B cell (primary cell): ENCODE measurements around the gene BCAS4. TPM values are rescaled to one million over a fixed set of nuclear protein-coding genes. Genes with fewer than 3 reads are reported as not detected.
A peak's percentile ranks its signal among the peaks of the same experiment; 100 is the strongest.

Source experiments
- ATAC-seq: fragments of 200-7000 bp; cut with Tn5 transposase; one replicate; pipeline ENCODE4 v1.10.0; 2021; ENCODE audit warnings: low read depth, mild to moderate bottlenecking, moderate number of reproducible peaks, moderate library complexity
- CTCF ChIA-PET: fragments of 350-600 bp; sonication (Branson Sonifier 250); formaldehyde crosslinking; loops from one replicate; lab custom pipeline; 2021; ENCODE audit warnings: antibody characterized with exemption, inconsistent platforms; lab: Charles Lee
- POLR2A ChIA-PET: fragments of 350-600 bp; sonication (Branson Sonifier 250); formaldehyde crosslinking; loops from one replicate; lab custom pipeline; 2021; ENCODE audit warnings: antibody characterized with exemption; lab: Charles Lee
- DNase-seq: peaks from one replicate; pipeline ENCODE4 v3.0.0; 2013
- H2AFZ ChIP-seq: 2 replicates; pipeline ENCODE4 v1.6.1; 2012; ENCODE audit warnings: mild to moderate bottlenecking, low read depth, low read length; ENCODE audit not compliant: insufficient read depth, poor library complexity, severe bottlenecking
- H3K27ac ChIP-seq, 2 donors: 1 replicate in 1 of 2; 2 replicates in 1 of 2; pipeline ENCODE4 v1.5.1; 2012 to 2013; ENCODE audit warnings: low read length in 2 of 2, mild to moderate bottlenecking in 2 of 2, moderate library complexity in 1 of 2
- H3K27me3 ChIP-seq, 4 experiments: fragments of 200-600 bp in 1 of 4; sonication (generic) in 1 of 4; replicated peaks in 1 of 4; 1 replicate in 2 of 4; 2 replicates in 2 of 4; pipeline versions ENCODE4 v1.6.1 to v1.7.0; 2013 to 2016; ENCODE audit warnings: low read length in 3 of 4, mild to moderate bottlenecking in 2 of 4, mixed read lengths in 1 of 4, moderate library complexity in 1 of 4; ENCODE audit not compliant: insufficient read depth in 4 of 4, control insufficient read depth in 3 of 4; ENCODE audit errors: control extremely low read depth in 1 of 4
- H3K36me3 ChIP-seq, 2 experiments: replicated peaks in 1 of 2; 1 replicate in 1 of 2; 2 replicates in 1 of 2; pipeline versions ENCODE4 v1.6.1 to v1.7.1; 2013; ENCODE audit warnings: low read length in 1 of 2; ENCODE audit not compliant: insufficient read depth in 2 of 2, control insufficient read depth in 1 of 2; ENCODE audit errors: control extremely low read depth in 1 of 2, extremely low read depth in 1 of 2
- H3K4me1 ChIP-seq, 2 donors: fragments of 200-600 bp in 1 of 2; sonication (generic) in 1 of 2; 1 replicate in 1 of 2; 2 replicates in 1 of 2; pipeline versions ENCODE4 v1.5.1 to v1.6.1; 2013 to 2017; ENCODE audit warnings: low read length in 2 of 2; ENCODE audit not compliant: control insufficient read depth in 2 of 2, insufficient read depth in 2 of 2
- H3K4me2 ChIP-seq: replicated peaks from 2 replicates; pipeline ENCODE3; 2012; ENCODE audit warnings: mild to moderate bottlenecking, low read depth, low read length; ENCODE audit not compliant: poor library complexity, severe bottlenecking
- H3K4me3 ChIP-seq, 5 experiments: fragments of 200-600 bp in 1 of 5; sonication (generic) in 1 of 5; 1 replicate in 3 of 5; 2 replicates in 2 of 5; pipeline versions ENCODE4 v1.5.1 to v1.7.0; 2011 to 2016; ENCODE audit warnings: low read length in 4 of 5, mild to moderate bottlenecking in 4 of 5, low read depth in 2 of 5, control low read depth in 1 of 5, moderate library complexity in 1 of 5; ENCODE audit not compliant: insufficient read depth in 1 of 5; ENCODE audit errors: control extremely low read depth in 1 of 5, extremely low read depth in 1 of 5
- H3K79me2 ChIP-seq: fragments of 200-600 bp; sonication (generic); one replicate; pipeline ENCODE4 v1.6.0; 2016; ENCODE audit warnings: low read length; ENCODE audit not compliant: control insufficient read depth, insufficient read depth
- H3K9ac ChIP-seq: fragments of 200-600 bp; sonication (generic); 2 replicates; pipeline ENCODE4 v1.6.1; 2017; ENCODE audit warnings: mild to moderate bottlenecking, low read length, moderate library complexity
- H3K9me3 ChIP-seq, 3 donors: one replicate each; pipeline versions ENCODE4 v1.6.1 to v1.7.1; 2013; ENCODE audit warnings: low read length in 2 of 3; ENCODE audit not compliant: control insufficient read depth in 2 of 3, insufficient read depth in 1 of 3; ENCODE audit errors: control extremely low read depth in 1 of 3
- H4K20me1 ChIP-seq: 2 replicates; pipeline ENCODE4 v1.6.0; 2012; ENCODE audit warnings: mild to moderate bottlenecking, low read length; ENCODE audit not compliant: insufficient read depth, control insufficient read depth, poor library complexity, severe bottlenecking
- H3K27ac Mint-ChIP-seq: one replicate; pipeline ENCODE4 v1.8.0; 2021; ENCODE audit warnings: mixed read lengths
- H3K27me3 Mint-ChIP-seq: one replicate; pipeline ENCODE4 v1.8.0; 2021; ENCODE audit warnings: mixed read lengths
- H3K4me1 Mint-ChIP-seq: one replicate; pipeline ENCODE4 v1.8.0; 2021; ENCODE audit warnings: mixed read lengths
- H3K4me3 Mint-ChIP-seq: one replicate; pipeline ENCODE4 v1.8.0; 2021; ENCODE audit warnings: mixed read lengths
- H3K9me3 Mint-ChIP-seq: one replicate; pipeline ENCODE4 v1.8.0; 2022; ENCODE audit warnings: mixed read lengths; ENCODE audit not compliant: insufficient read depth
- CTCF ChIP-seq: fragments of 200-600 bp; IDR thresholded peaks from one replicate; pipeline ENCODE4 v1.8.0; 2022; ENCODE audit warnings: antibody characterized with exemption, mild to moderate bottlenecking
- EZH2 ChIP-seq: IDR thresholded peaks from 2 replicates; pipeline ENCODE4 v1.6.1; 2012; ENCODE audit warnings: borderline replicate concordance, low read depth, mild to moderate bottlenecking, moderate library complexity, low read length; ENCODE audit not compliant: insufficient read depth, poor library complexity, severe bottlenecking
- WGBS: methylation state at CpG from one replicate; pipeline ENCODE4 v1.1.5; 2013; ENCODE audit warnings: missing lambda C conversion rate; ENCODE audit not compliant: insufficient coverage; 5-methylcytosine and 5-hydroxymethylcytosine counted together
- intact Hi-C: fragments of 100-400 bp; cut with micrococcal nuclease; formaldehyde crosslinking; loops from one replicate; pipeline ENCODE4 v1.10.0; 2022
- polyA plus RNA-seq: library from polyadenylated mRNA; depleted of rRNA; stranded (reverse); fragments of >200 nt; gene quantifications from 2 replicates; pipeline ENCODE4 v1.2.3, GENCODE V29; 2012
- total RNA-seq, 2 donors: library from RNA; stranded (reverse); fragments of 120-200 nt in 1 of 2; gene quantifications; 1 replicate in 1 of 2; 2 replicates in 1 of 2; pipeline versions ENCODE4 v1.2.3 to v1.2.4, GENCODE V29; 2013 to 2022

Gene BCAS4
- total and polyA plus RNA-seq, 2 donors (not counting 1 experiment from before 2014, with no cell fraction given) = 44.8 to 88.2 TPM

- intact Hi-C loops = loop anchor here (2.0 kb wide), 2 partner anchors 27 to 51 kb away; partner anchors contain the start of gene BCAS4
- Histone ChIP-seq H3K27ac (no peak overlapping the region), H3K36me3 (peaks cover 0 to 71% of the 10 kb centered on the region in 2 experiments), H3K79me2 (peaks cover 69% of the 10 kb centered on the region), H2AFZ (no peak overlapping the region), H3K4me1 (peaks cover 14 to 48% of the 10 kb centered on the region in 2 donors), H3K4me2 (no peak overlapping the region), H3K9ac (no peak overlapping the region), H3K4me3 (no peak overlapping the region), H3K9me3 (no peaks in the 10 kb centered on the region), H4K20me1 (peaks cover 43% of the 10 kb centered on the region), H3K27me3 (no peaks in the 10 kb centered on the region)
- Mint-ChIP-seq H3K27ac (no peak overlapping the region), H3K4me3 (no peak overlapping the region), H3K4me1 (peaks cover 47% of the 10 kb centered on the region), H3K9me3 (no peaks in the 10 kb centered on the region), H3K27me3 (no peaks in the 10 kb centered on the region)
- DNase-seq (no peak), ATAC-seq (no peak)
- ChIA-PET CTCF (interaction anchor here (1.1 to 4.9 kb wide), 4 partner anchors 51 to 112 kb away, joined by 3 to 16 read pairs (median 4); partner anchors contain the start of gene BCAS4), POLR2A (interaction anchor here (0.6 kb wide), 1 partner anchor 999 kb away, joined by 3 read pairs; no protein-coding TSS in a partner anchor)
- WGBS = 99% methylated on average over 12 of the region's 15 CpGs
- no peak for TF ChIP-seq CTCF
- TF ChIP-seq EZH2 = no peak
Measured at GRCh38 chr20:50845566-50846215, 50.8 kb downstream of the BCAS4 start.

GRCh38 chr20:50848341-50848808 is 53.5 kb downstream of the BCAS4 start:
- no peaks in the 10 kb centered on the region for H3K9me3 ChIP-seq
- Mint-ChIP-seq H3K27ac (peak overlapping the region; percentile 78), H3K9me3 (no peaks in the 10 kb centered on the region), H3K4me3 (peak overlapping the region; percentile 50), H3K27me3 (no peaks in the 10 kb centered on the region), H3K4me1 (peaks cover 42% of the 10 kb centered on the region)
- no peaks in the 10 kb centered on the region for H3K27me3 ChIP-seq
- peaks cover 53% of the 10 kb centered on the region for H4K20me1 ChIP-seq
- ChIA-PET CTCF (interaction anchor here (0.6 to 4.9 kb wide), 4 partner anchors 54 to 72 kb away, joined by 3 to 16 read pairs (median 4); partner anchors contain the start of gene BCAS4), POLR2A (interaction anchor here (0.6 to 1.5 kb wide), 2 partner anchors 54 to 119 kb away, joined by 3 to 4 read pairs; no protein-coding TSS in a partner anchor)
- TF ChIP-seq EZH2 (no peak), CTCF (no peak)
- no peak overlapping the region for H3K4me3 ChIP-seq
- ATAC-seq (no peak), DNase-seq (no peak)
- H2AFZ ChIP-seq = no peak overlapping the region
- intact Hi-C loops = no loop called here
- WGBS = 81% methylated on average over 8 of the region's 8 CpGs
- H3K36me3 ChIP-seq = peaks cover 0 to 55% of the 10 kb centered on the region in 2 experiments
- H3K79me2 ChIP-seq = peaks cover 79% of the 10 kb centered on the region
- H3K4me1 ChIP-seq = peaks cover 13 to 41% of the 10 kb centered on the region in 2 donors
- H3K9ac ChIP-seq = no peak overlapping the region
- H3K4me2 ChIP-seq = peak overlapping the region; percentile 34
- no peak overlapping the region for H3K27ac ChIP-seq
